Measurements from ENCODE around the gene FHIT. TPM values are rescaled to one million over a fixed set of nuclear protein-coding genes. Genes with fewer than 3 reads are reported as not detected.

Gene FHIT
- total and polyA plus RNA-seq, 10 of the 15 experiments (the other 5 are each of a cell fraction or from before 2014, with no cell fraction given) = 4.2 to 14.9 (median 9.4) TPM

DNA sequence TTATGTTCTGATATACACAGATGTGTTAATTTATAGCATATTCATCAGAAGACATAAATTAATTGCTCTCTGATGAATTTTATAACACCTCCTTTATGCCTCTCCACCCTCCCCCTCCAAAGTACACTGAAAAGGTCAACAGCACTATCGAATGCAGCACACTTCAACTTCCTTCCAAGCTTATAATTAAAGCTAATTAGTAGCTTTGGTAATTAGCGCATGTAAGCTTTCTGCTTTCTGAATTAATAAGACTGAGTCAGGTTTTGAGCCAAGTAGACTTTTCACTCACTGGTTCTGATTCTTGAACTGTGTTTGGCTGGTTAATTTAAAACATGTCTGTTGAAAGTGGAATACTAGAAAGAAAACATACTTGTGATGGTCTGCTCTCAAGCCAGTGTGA is 1440.6 kb downstream of the FHIT start:
- Histone ChIP-seq H3K4me1 (ENCODE audit: control insufficient read depth, insufficient read depth, low read length) (no peaks in the 10 kb centered on the region), H3K79me2 (ENCODE audit: control insufficient read depth, insufficient read depth, low read length) (no peaks in the 10 kb centered on the region), H4K20me1 (ENCODE audit: control insufficient read depth, insufficient read depth) (no peaks in the 10 kb centered on the region), H3K36me3 (ENCODE audit: control insufficient read depth in 2 of 2, insufficient read depth in 2 of 2, low read length in 1 of 2) (no peaks in the 10 kb centered on the region), H2AFZ (ENCODE audit: control insufficient read depth, low read depth, low read length) (no peak overlapping the region), H3K9me3 (replicated peaks; ENCODE audit: control insufficient read depth, insufficient read depth, low read length) (no peaks in the 10 kb centered on the region), H3K4me2 (ENCODE audit: control insufficient read depth, insufficient read depth) (no peak overlapping the region), H3K9ac (ENCODE audit: control insufficient read depth, insufficient read depth, low read length) (no peak overlapping the region), H3K4me3 (no peak overlapping the region), H3K27ac (ENCODE audit: control insufficient read depth, insufficient read depth) (no peak overlapping the region), H3K27me3 (replicated peaks in 1 of 2; ENCODE audit: control insufficient read depth in 2 of 2, insufficient read depth in 2 of 2, low read length in 1 of 2) (no peaks in the 10 kb centered on the region)
- ChIA-PET RAD21 (ENCODE audit: unreplicated experiment) (interaction anchor here (0.8 to 3.5 kb wide), 10 partner anchors 12 to 986 kb away, joined by 3 to 18 read pairs (median 4); no protein-coding TSS in a partner anchor), SMC1A (ENCODE audit: uncharacterized antibody, unreplicated experiment) (interaction anchor here (1.0 to 4.1 kb wide), 10 partner anchors 8 to 598 kb away, joined by 3 to 27 read pairs (median 4); no protein-coding TSS in a partner anchor), CTCF (interaction anchor here (0.9 to 2.6 kb wide), 8 partner anchors 47 to 599 kb away, joined by 3 to 27 read pairs (median 4); no protein-coding TSS in a partner anchor), POLR2A (no interaction called here)
- BruUV-seq (replicated peaks) = no TSS peak
- ATAC-seq (peak; percentile 18; the same call in 2 of the 3 replicates), DNase-seq (ENCODE audit: low read depth, low spot score) (no peak), FAIRE-seq (no peak)
- in situ Hi-C loops (cut with MboI) = no loop called here
- intact Hi-C loops (cut with micrococcal nuclease; ENCODE audit: unreplicated experiment) = no loop called here
- 28% methylated on average over 2 of the region's 2 CpGs for WGBS (ENCODE audit: insufficient coverage, insufficient replicate concordance, low lambda C conversion rate, missing lambda C conversion rate)
- TF ChIP-seq FOS (IDR thresholded peaks at IDR 0.05; ENCODE audit: borderline replicate concordance, extremely low read depth, insufficient read length) (no peak), SMAD1 (IDR thresholded peaks at IDR 0.05; ENCODE audit: low read depth, partially characterized antibody) (no peak), ZBTB33 (IDR thresholded peaks at IDR 0.05) (no peak), SIX5 (IDR thresholded peaks at IDR 0.05; ENCODE audit: low read depth, low read length, severe bottlenecking) (no peak), NR2C1 (IDR thresholded peaks at IDR 0.05) (no peak), PBX3 (IDR thresholded peaks at IDR 0.05; ENCODE audit: insufficient replicate concordance, low read depth, low read length) (no peak), FOXM1 (IDR thresholded peaks at IDR 0.05; ENCODE audit: low read depth, low read length) (no peak)
- TF ChIP-seq, protein P1, sequence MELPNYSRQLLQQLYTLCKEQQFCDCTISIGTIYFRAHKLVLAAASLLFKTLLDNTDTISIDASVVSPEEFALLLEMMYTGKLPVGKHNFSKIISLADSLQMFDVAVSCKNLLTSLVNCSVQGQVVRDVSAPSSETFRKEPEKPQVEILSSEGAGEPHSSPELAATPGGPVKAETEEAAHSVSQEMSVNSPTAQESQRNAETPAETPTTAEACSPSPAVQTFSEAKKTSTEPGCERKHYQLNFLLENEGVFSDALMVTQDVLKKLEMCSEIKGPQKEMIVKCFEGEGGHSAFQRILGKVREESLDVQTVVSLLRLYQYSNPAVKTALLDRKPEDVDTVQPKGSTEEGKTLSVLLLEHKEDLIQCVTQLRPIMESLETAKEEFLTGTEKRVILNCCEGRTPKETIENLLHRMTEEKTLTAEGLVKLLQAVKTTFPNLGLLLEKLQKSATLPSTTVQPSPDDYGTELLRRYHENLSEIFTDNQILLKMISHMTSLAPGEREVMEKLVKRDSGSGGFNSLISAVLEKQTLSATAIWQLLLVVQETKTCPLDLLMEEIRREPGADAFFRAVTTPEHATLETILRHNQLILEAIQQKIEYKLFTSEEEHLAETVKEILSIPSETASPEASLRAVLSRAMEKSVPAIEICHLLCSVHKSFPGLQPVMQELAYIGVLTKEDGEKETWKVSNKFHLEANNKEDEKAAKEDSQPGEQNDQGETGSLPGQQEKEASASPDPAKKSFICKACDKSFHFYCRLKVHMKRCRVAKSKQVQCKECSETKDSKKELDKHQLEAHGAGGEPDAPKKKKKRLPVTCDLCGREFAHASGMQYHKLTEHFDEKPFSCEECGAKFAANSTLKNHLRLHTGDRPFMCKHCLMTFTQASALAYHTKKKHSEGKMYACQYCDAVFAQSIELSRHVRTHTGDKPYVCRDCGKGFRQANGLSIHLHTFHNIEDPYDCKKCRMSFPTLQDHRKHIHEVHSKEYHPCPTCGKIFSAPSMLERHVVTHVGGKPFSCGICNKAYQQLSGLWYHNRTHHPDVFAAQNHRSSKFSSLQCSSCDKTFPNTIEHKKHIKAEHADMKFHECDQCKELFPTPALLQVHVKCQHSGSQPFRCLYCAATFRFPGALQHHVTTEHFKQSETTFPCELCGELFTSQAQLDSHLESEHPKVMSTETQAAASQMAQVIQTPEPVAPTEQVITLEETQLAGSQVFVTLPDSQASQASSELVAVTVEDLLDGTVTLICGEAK (IDR thresholded peaks at IDR 0.05; ENCODE audit: borderline replicate concordance) = no peak
- TF ChIP-seq, protein P2, sequence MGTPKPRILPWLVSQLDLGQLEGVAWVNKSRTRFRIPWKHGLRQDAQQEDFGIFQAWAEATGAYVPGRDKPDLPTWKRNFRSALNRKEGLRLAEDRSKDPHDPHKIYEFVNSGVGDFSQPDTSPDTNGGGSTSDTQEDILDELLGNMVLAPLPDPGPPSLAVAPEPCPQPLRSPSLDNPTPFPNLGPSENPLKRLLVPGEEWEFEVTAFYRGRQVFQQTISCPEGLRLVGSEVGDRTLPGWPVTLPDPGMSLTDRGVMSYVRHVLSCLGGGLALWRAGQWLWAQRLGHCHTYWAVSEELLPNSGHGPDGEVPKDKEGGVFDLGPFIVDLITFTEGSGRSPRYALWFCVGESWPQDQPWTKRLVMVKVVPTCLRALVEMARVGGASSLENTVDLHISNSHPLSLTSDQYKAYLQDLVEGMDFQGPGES (IDR thresholded peaks at IDR 0.05) = no peak
